Pancreas (tissue), 10 donors: ENCODE measurements around the gene PPFIBP1. TPM values are rescaled to one million over a fixed set of nuclear protein-coding genes. Genes with fewer than 3 reads are reported as not detected.

Source experiments
- ATAC-seq, 4 donors: fragments of 200-7000 bp; cut with Tn5 transposase; one replicate each; pipeline versions ENCODE4 v1.8.0 to v1.9.1; 2020; ENCODE audit warnings: mild to moderate bottlenecking in 4 of 4, moderate library complexity in 4 of 4
- DNase-seq, 6 donors: peaks; one replicate each; pipeline ENCODE4 v3.0.0-alpha.2; 2020
- FAIRE-seq: peaks from 2 replicates; lab custom pipeline; 2012; peaks lifted over from hg19 to GRCh38; lab: Jason Lieb, UNC
- H3K27ac ChIP-seq, 4 donors: fragments of 200-600 bp; sonication (generic); 1 replicate in 3 of 4; 2 replicates in 1 of 4; pipeline versions ENCODE4 v1.5.0 to v1.8.0; 2020
- H3K27me3 ChIP-seq, 4 donors: fragments of 200-600 bp; one replicate each; pipeline ENCODE4 v1.8.0; 2021
- H3K36me3 ChIP-seq, 3 donors: fragments of 200-600 bp; sonication (generic) in 1 of 3; one replicate each; pipeline versions ENCODE4 v1.5.0 to v1.8.0; 2020 to 2021
- H3K4me1 ChIP-seq, 3 donors: fragments of 200-600 bp; one replicate each; pipeline ENCODE4 v1.8.0; 2021
- H3K4me3 ChIP-seq, 4 donors: fragments of 200-600 bp; sonication (generic) in 2 of 4; one replicate each; pipeline versions ENCODE4 v1.5.0 to v1.8.0; 2020 to 2021
- H3K9me3 ChIP-seq, 4 donors: fragments of 200-600 bp; one replicate each; pipeline ENCODE4 v1.8.0; 2021
- WGBS, 2 donors: extraction: QIAGEN DNeasy Blood & Tissue Kit; methylation state at CpG; one replicate each; pipeline ENCODE4 v1.1.7; 2013; 5-methylcytosine and 5-hydroxymethylcytosine counted together
- intact Hi-C, 3 donors: fragments of 100-400 bp; cut with DNase I; formaldehyde crosslinking; loops; one replicate each; pipeline versions ENCODE4 v1.11.1 to v1.14.2; 2022
- polyA plus RNA-seq, 2 donors: library from polyadenylated mRNA; stranded (reverse); fragments of 200-250 nt; gene quantifications; one replicate each; pipeline ENCODE4 v1.2.3, GENCODE V29; 2013
- total RNA-seq, 6 donors: library from RNA; stranded (reverse); fragmentation: NEBNext Ultra II Directional in 4 of 6; extraction: Animal tissue kit (Norgen Biotek cat#: 25700) in 4 of 6; gene quantifications; one replicate each; pipeline versions ENCODE4 v1.2.1 to v1.2.4, GENCODE V29; 2021 to 2023
- TF ChIP-seq, protein P1 (sequence below), 4 donors: fragments of 200-600 bp; sonication (generic) in 3 of 4; IDR thresholded peaks; one replicate each; pipeline versions ENCODE4 v1.5.0 to v1.8.0; 2021; ENCODE audit warnings: antibody characterized with exemption in 4 of 4
- donor health status: healthy with polysubstance abuse.
- donor health status: DM: no; HTN: no; CAD: no; lungs with moderate emphysema.
- donor health status: DM: no; HTN: no; CAD: no.
- donor health status: control.
- donor health status: control.
- donor health status: Bipolar disorder and iron deficiency.
- donor health status: DM: yes; HTN: yes; CAD: no.
- donor health status: DM: no; HTN: no; CAD: no.
- donor health status: DM: no; HTN: no; CAD: no.
- donor health status: DM: yes; HTN: yes; CAD: no.

PPFIBP1 gene
- total and polyA plus RNA-seq, 8 donors = 12.1 to 50.3 (median 32.9) TPM

DNA sequence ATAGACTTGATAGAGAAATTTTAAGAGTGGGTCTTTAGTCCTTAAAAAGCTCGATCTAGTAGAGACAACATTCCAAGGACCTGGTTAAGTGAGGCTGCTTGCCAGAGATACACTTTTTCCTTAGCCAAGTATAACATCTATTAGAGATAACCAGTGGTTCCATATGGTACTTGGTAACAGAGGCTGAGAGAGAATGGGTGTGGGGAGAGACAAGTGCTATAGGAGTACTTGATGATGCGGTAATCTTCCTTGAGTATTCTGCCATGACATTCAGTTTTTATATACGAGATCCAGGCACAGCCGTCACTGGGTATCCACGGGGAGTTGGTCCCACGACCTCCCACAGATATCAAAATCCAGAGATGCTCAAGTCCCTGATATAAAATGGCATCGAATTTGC is 94.8 kb downstream of the PPFIBP1 start:
- no peak overlapping the region for H3K27ac ChIP-seq
- H3K27me3 ChIP-seq = no peaks in the 10 kb centered on the region
- FAIRE-seq (no peak), ATAC-seq (no peak), DNase-seq (no peak)
- TF ChIP-seq, protein P1, sequence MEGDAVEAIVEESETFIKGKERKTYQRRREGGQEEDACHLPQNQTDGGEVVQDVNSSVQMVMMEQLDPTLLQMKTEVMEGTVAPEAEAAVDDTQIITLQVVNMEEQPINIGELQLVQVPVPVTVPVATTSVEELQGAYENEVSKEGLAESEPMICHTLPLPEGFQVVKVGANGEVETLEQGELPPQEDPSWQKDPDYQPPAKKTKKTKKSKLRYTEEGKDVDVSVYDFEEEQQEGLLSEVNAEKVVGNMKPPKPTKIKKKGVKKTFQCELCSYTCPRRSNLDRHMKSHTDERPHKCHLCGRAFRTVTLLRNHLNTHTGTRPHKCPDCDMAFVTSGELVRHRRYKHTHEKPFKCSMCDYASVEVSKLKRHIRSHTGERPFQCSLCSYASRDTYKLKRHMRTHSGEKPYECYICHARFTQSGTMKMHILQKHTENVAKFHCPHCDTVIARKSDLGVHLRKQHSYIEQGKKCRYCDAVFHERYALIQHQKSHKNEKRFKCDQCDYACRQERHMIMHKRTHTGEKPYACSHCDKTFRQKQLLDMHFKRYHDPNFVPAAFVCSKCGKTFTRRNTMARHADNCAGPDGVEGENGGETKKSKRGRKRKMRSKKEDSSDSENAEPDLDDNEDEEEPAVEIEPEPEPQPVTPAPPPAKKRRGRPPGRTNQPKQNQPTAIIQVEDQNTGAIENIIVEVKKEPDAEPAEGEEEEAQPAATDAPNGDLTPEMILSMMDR (IDR thresholded peaks at IDR 0.05) = no peak
- WGBS, 2 donors = 82 to 89% methylated on average over 7 of the region's 7 CpGs
- H3K4me1 ChIP-seq = no peaks in the 10 kb centered on the region
- no peak overlapping the region for H3K4me3 ChIP-seq
- intact Hi-C loops = no loop called here
- H3K9me3 ChIP-seq = no peaks in the 10 kb centered on the region
- no peaks in the 10 kb centered on the region for H3K36me3 ChIP-seq

- intact Hi-C loops = no loop called here
- Histone ChIP-seq H3K27me3 (no peaks in the 10 kb centered on the region), H3K9me3 (no peaks in the 10 kb centered on the region), H3K4me3 (no peak overlapping the region), H3K27ac (no peak overlapping the region), H3K36me3 (no peaks in the 10 kb centered on the region), H3K4me1 (no peaks in the 10 kb centered on the region)
- FAIRE-seq = no peak
- ATAC-seq = peak in 3 of 4 donors; percentile 25 to 65 (median 51)
- TF ChIP-seq, protein P1 (IDR thresholded peaks at IDR 0.05) = no peak
- no peak for DNase-seq
Measured at GRCh38 chr12:27619308-27619707, 95.3 kb downstream of the PPFIBP1 start.

DNA sequence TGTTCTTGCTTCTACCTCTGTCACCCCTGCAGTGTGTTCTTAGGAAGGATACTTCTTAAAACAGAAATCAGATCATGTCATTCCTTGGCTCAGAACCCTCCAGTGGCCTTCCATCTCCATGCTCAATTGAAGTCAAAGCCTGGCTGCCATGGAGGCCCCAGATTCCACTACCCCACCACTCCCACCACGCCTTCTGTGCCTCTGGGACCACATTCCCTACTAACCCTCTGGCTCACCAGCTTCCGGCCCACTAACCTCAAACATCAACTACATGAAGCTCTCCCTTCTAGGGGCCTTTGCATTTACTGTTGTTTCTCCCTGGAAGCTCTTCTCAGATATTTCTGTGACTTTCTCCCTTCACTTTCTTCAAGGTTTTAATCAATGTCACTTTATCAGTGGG is 96.1 kb downstream of the PPFIBP1 start:
- Histone ChIP-seq H3K4me1 (no peaks in the 10 kb centered on the region), H3K27ac (no peak overlapping the region), H3K4me3 (no peak overlapping the region), H3K27me3 (no peaks in the 10 kb centered on the region), H3K36me3 (no peaks in the 10 kb centered on the region), H3K9me3 (no peaks in the 10 kb centered on the region)
- WGBS, 2 donors = 95 to 100% methylated on average over 2 of the region's 2 CpGs
- FAIRE-seq = no peak
- no peak for DNase-seq
- no peak for ATAC-seq
- TF ChIP-seq, protein P1 (IDR thresholded peaks at IDR 0.05) = no peak
- intact Hi-C loops = no loop called here

- intact Hi-C loops = no loop called here
Measured at GRCh38 chr12:27622436-27623195, 98.6 kb downstream of the PPFIBP1 start.

More at GRCh38 chr12:27622436-27623195, 98.6 kb downstream of the PPFIBP1 start:
- WGBS, 2 donors = 85 to 86% methylated on average over 9 of the region's 9 CpGs
- Histone ChIP-seq H3K4me1 (peaks cover 0 to 7% (median 0%) of the 10 kb centered on the region in 3 donors), H3K27me3 (no peaks in the 10 kb centered on the region), H3K4me3 (no peak overlapping the region), H3K36me3 (no peaks in the 10 kb centered on the region), H3K9me3 (no peaks in the 10 kb centered on the region), H3K27ac (no peak overlapping the region)
- TF ChIP-seq, protein P1 (IDR thresholded peaks at IDR 0.05) = no peak
- FAIRE-seq (no peak), ATAC-seq (no peak), DNase-seq (no peak)
